Measurements from ENCODE around the gene BCL2L11.

BCL2L11 gene

GRCh38 chr2:111128096-111128495, 7.4 kb downstream of the BCL2L11 start:
- H2AFZ ChIP-seq (ENCODE audit: low read length, unreplicated experiment): no peak overlapping the region
- no peak overlapping the region for H3K4me3 ChIP-seq (ENCODE audit: low read depth, low read length)
- H3K27me3 ChIP-seq (ENCODE audit: insufficient read depth, low read length): no peaks in the 10 kb centered on the region
- H3K79me2 ChIP-seq (ENCODE audit: control insufficient read depth, insufficient read depth, low read length, unreplicated experiment): no peaks in the 10 kb centered on the region
- no peak overlapping the region for H3K27ac ChIP-seq (ENCODE audit: low read depth, low read length)
- no peaks in the 10 kb centered on the region for H3K36me3 ChIP-seq (ENCODE audit: insufficient read depth, low read length)
- H3K4me1 ChIP-seq (ENCODE audit: control insufficient read depth, insufficient read depth, low read length, unreplicated experiment): no peaks in the 10 kb centered on the region

- no peaks in the 10 kb centered on the region for H3K36me3 ChIP-seq (ENCODE audit: insufficient read depth, low read length)
- no peaks in the 10 kb centered on the region for H3K79me2 ChIP-seq (ENCODE audit: control insufficient read depth, insufficient read depth, low read length, unreplicated experiment)
- H3K27me3 ChIP-seq (ENCODE audit: insufficient read depth, low read length): no peaks in the 10 kb centered on the region
- H3K4me3 ChIP-seq (ENCODE audit: low read depth, low read length): no peak overlapping the region
- peaks cover 4% of the 10 kb centered on the region for H3K4me1 ChIP-seq (ENCODE audit: control insufficient read depth, insufficient read depth, low read length, unreplicated experiment)
- no peak overlapping the region for H2AFZ ChIP-seq (ENCODE audit: low read length, unreplicated experiment)
- no peak overlapping the region for H3K27ac ChIP-seq (ENCODE audit: low read depth, low read length)
Observed at GRCh38 chr2:111133603-111134002, 12.9 kb downstream of the BCL2L11 start.

GRCh38 chr2:111134055-111134454, 13.3 kb downstream of the BCL2L11 start:
- Histone ChIP-seq H3K4me3 (ENCODE audit: low read depth, low read length) (no peak overlapping the region), H3K27me3 (ENCODE audit: insufficient read depth, low read length) (no peaks in the 10 kb centered on the region), H3K4me1 (ENCODE audit: control insufficient read depth, insufficient read depth, low read length, unreplicated experiment) (peaks cover 4% of the 10 kb centered on the region), H3K27ac (ENCODE audit: low read depth, low read length) (no peak overlapping the region), H3K36me3 (ENCODE audit: insufficient read depth, low read length) (no peaks in the 10 kb centered on the region), H2AFZ (ENCODE audit: low read length, unreplicated experiment) (no peak overlapping the region), H3K79me2 (ENCODE audit: control insufficient read depth, insufficient read depth, low read length, unreplicated experiment) (no peaks in the 10 kb centered on the region)

- no peaks in the 10 kb centered on the region for H3K36me3 ChIP-seq (ENCODE audit: insufficient read depth, low read length)
- H3K27me3 ChIP-seq (ENCODE audit: insufficient read depth, low read length): no peaks in the 10 kb centered on the region
- no peak overlapping the region for H2AFZ ChIP-seq (ENCODE audit: low read length, unreplicated experiment)
- H3K4me1 ChIP-seq (ENCODE audit: control insufficient read depth, insufficient read depth, low read length, unreplicated experiment): peaks cover 4% of the 10 kb centered on the region
- no peak overlapping the region for H3K27ac ChIP-seq (ENCODE audit: low read depth, low read length)
- no peak overlapping the region for H3K4me3 ChIP-seq (ENCODE audit: low read depth, low read length)
- no peaks in the 10 kb centered on the region for H3K79me2 ChIP-seq (ENCODE audit: control insufficient read depth, insufficient read depth, low read length, unreplicated experiment)
Observed at GRCh38 chr2:111135237-111135909, 14.7 kb downstream of the BCL2L11 start.

- no peak overlapping the region for H3K27ac ChIP-seq (ENCODE audit: low read depth, low read length)
- peaks cover 4% of the 10 kb centered on the region for H3K4me1 ChIP-seq (ENCODE audit: control insufficient read depth, insufficient read depth, low read length, unreplicated experiment)
- no peaks in the 10 kb centered on the region for H3K79me2 ChIP-seq (ENCODE audit: control insufficient read depth, insufficient read depth, low read length, unreplicated experiment)
- H2AFZ ChIP-seq (ENCODE audit: low read length, unreplicated experiment): no peak overlapping the region
- H3K36me3 ChIP-seq (ENCODE audit: insufficient read depth, low read length): no peaks in the 10 kb centered on the region
- H3K4me3 ChIP-seq (ENCODE audit: low read depth, low read length): no peak overlapping the region
- no peaks in the 10 kb centered on the region for H3K27me3 ChIP-seq (ENCODE audit: insufficient read depth, low read length)
Observed at GRCh38 chr2:111135910-111136297, 15.2 kb downstream of the BCL2L11 start.

- H3K36me3 ChIP-seq (ENCODE audit: insufficient read depth, low read length): no peaks in the 10 kb centered on the region
- no peak overlapping the region for H2AFZ ChIP-seq (ENCODE audit: low read length, unreplicated experiment)
- peaks cover 4% of the 10 kb centered on the region for H3K4me1 ChIP-seq (ENCODE audit: control insufficient read depth, insufficient read depth, low read length, unreplicated experiment)
- no peaks in the 10 kb centered on the region for H3K27me3 ChIP-seq (ENCODE audit: insufficient read depth, low read length)
- H3K79me2 ChIP-seq (ENCODE audit: control insufficient read depth, insufficient read depth, low read length, unreplicated experiment): no peaks in the 10 kb centered on the region
- H3K4me3 ChIP-seq (ENCODE audit: low read depth, low read length): no peak overlapping the region
- H3K27ac ChIP-seq (ENCODE audit: low read depth, low read length): no peak overlapping the region
Observed at GRCh38 chr2:111138839-111139238, 18.1 kb downstream of the BCL2L11 start.

GRCh38 chr2:111139637-111140317, 19.1 kb downstream of the BCL2L11 start:
- no peaks in the 10 kb centered on the region for H3K36me3 ChIP-seq (ENCODE audit: insufficient read depth, low read length)
- H3K27ac ChIP-seq (ENCODE audit: low read depth, low read length): no peak overlapping the region

GRCh38 chr2:111140815-111141214, 20.1 kb downstream of the BCL2L11 start:
- Histone ChIP-seq H3K4me1 (ENCODE audit: control insufficient read depth, insufficient read depth, low read length, unreplicated experiment) (peaks cover under 1% of the 10 kb centered on the region), H3K4me3 (ENCODE audit: low read depth, low read length) (no peak overlapping the region), H3K36me3 (ENCODE audit: insufficient read depth, low read length) (no peaks in the 10 kb centered on the region), H3K27ac (ENCODE audit: low read depth, low read length) (no peak overlapping the region), H2AFZ (ENCODE audit: low read length, unreplicated experiment) (no peak overlapping the region), H3K79me2 (ENCODE audit: control insufficient read depth, insufficient read depth, low read length, unreplicated experiment) (no peaks in the 10 kb centered on the region), H3K27me3 (ENCODE audit: insufficient read depth, low read length) (no peaks in the 10 kb centered on the region)

More at GRCh38 chr2:111139637-111140317, 19.1 kb downstream of the BCL2L11 start:
- H3K27me3 ChIP-seq (ENCODE audit: insufficient read depth, low read length): no peaks in the 10 kb centered on the region
- H3K4me3 ChIP-seq (ENCODE audit: low read depth, low read length): no peak overlapping the region
- H3K4me1 ChIP-seq (ENCODE audit: control insufficient read depth, insufficient read depth, low read length, unreplicated experiment): peaks cover 4% of the 10 kb centered on the region
- H3K79me2 ChIP-seq (ENCODE audit: control insufficient read depth, insufficient read depth, low read length, unreplicated experiment): no peaks in the 10 kb centered on the region
- no peak overlapping the region for H2AFZ ChIP-seq (ENCODE audit: low read length, unreplicated experiment)

- H3K79me2 ChIP-seq (ENCODE audit: control insufficient read depth, insufficient read depth, low read length, unreplicated experiment): no peaks in the 10 kb centered on the region
- H3K4me1 ChIP-seq (ENCODE audit: control insufficient read depth, insufficient read depth, low read length, unreplicated experiment): no peaks in the 10 kb centered on the region
- H3K4me3 ChIP-seq (ENCODE audit: low read depth, low read length): no peak overlapping the region
- no peaks in the 10 kb centered on the region for H3K36me3 ChIP-seq (ENCODE audit: insufficient read depth, low read length)
- H3K27ac ChIP-seq (ENCODE audit: low read depth, low read length): no peak overlapping the region
- no peaks in the 10 kb centered on the region for H3K27me3 ChIP-seq (ENCODE audit: insufficient read depth, low read length)
- no peak overlapping the region for H2AFZ ChIP-seq (ENCODE audit: low read length, unreplicated experiment)
Observed at GRCh38 chr2:111142101-111142500, 21.4 kb downstream of the BCL2L11 start.

- no peak overlapping the region for H2AFZ ChIP-seq (ENCODE audit: low read length, unreplicated experiment)
- no peaks in the 10 kb centered on the region for H3K4me1 ChIP-seq (ENCODE audit: control insufficient read depth, insufficient read depth, low read length, unreplicated experiment)
- no peaks in the 10 kb centered on the region for H3K27me3 ChIP-seq (ENCODE audit: insufficient read depth, low read length)
- H3K79me2 ChIP-seq (ENCODE audit: control insufficient read depth, insufficient read depth, low read length, unreplicated experiment): no peaks in the 10 kb centered on the region
- no peak overlapping the region for H3K4me3 ChIP-seq (ENCODE audit: low read depth, low read length)
- H3K27ac ChIP-seq (ENCODE audit: low read depth, low read length): no peak overlapping the region
- no peaks in the 10 kb centered on the region for H3K36me3 ChIP-seq (ENCODE audit: insufficient read depth, low read length)
Observed at GRCh38 chr2:111143107-111143842, 22.6 kb downstream of the BCL2L11 start.

- no peak overlapping the region for H2AFZ ChIP-seq (ENCODE audit: low read length, unreplicated experiment)
- H3K36me3 ChIP-seq (ENCODE audit: insufficient read depth, low read length): no peaks in the 10 kb centered on the region
- no peak overlapping the region for H3K27ac ChIP-seq (ENCODE audit: low read depth, low read length)
- no peaks in the 10 kb centered on the region for H3K4me1 ChIP-seq (ENCODE audit: control insufficient read depth, insufficient read depth, low read length, unreplicated experiment)
- H3K4me3 ChIP-seq (ENCODE audit: low read depth, low read length): no peak overlapping the region
- H3K79me2 ChIP-seq (ENCODE audit: control insufficient read depth, insufficient read depth, low read length, unreplicated experiment): no peaks in the 10 kb centered on the region
- no peaks in the 10 kb centered on the region for H3K27me3 ChIP-seq (ENCODE audit: insufficient read depth, low read length)
Observed at GRCh38 chr2:111143843-111144198, 23.1 kb downstream of the BCL2L11 start.

All from ACC112 (cell line).